OCI-LY7 (cell line): ENCODE data around the gene GLIS2. TPM values are rescaled to one million over a fixed set of nuclear protein-coding genes. Genes with fewer than 3 reads are reported as not detected.
"Not testable (repeated sequence)": the region's sequence is repeated elsewhere in the genome, so short reads cannot be mapped to it uniquely, and the experiment has no call there.

Experiments used
- BruUV-seq: library from RNA; stranded (reverse); fragments of 400-500 nt; replicated peaks from 2 replicates; lab custom pipeline; 2021; lab: Mats Ljungman, UMichigan
- CTCF ChIA-PET: fragments of 300-600 bp; sonication (Branson Sonifier 250); formaldehyde crosslinking; loops from one replicate; lab custom pipeline; 2022; ENCODE audit warnings: antibody characterized with exemption; ENCODE audit not compliant: unreplicated experiment; lab: Charles Lee
- POLR2A ChIA-PET: fragments of 300-600 bp; sonication (Branson Sonifier 250); formaldehyde crosslinking; loops from one replicate; lab custom pipeline; 2022; ENCODE audit warnings: antibody characterized with exemption; lab: Charles Lee
- DNase-seq: peaks from one replicate; pipeline ENCODE4 v3.0.0-alpha.2; 2015; ENCODE audit warnings: low spot score
- H2AFZ ChIP-seq: fragments of 200-600 bp; sonication (generic), shearing (Covaris generic); 2 replicates; pipeline ENCODE4 v1.6.1; 2014; ENCODE audit warnings: mild to moderate bottlenecking, antibody characterized with exemption, low read length, moderate library complexity
- H3K27ac ChIP-seq: fragments of 200-600 bp; sonication (generic); 2 replicates; pipeline ENCODE4 v1.5.1; 2014; ENCODE audit warnings: mixed run types, low read depth, mild to moderate bottlenecking, moderate library complexity, low read length, inconsistent platforms; ENCODE audit not compliant: poor library complexity, severe bottlenecking
- H3K36me3 ChIP-seq: fragments of 200-600 bp; sonication (generic); 2 replicates; pipeline ENCODE4 v1.6.1; 2014; ENCODE audit warnings: mild to moderate bottlenecking, antibody characterized with exemption, low read length, moderate library complexity, mixed read lengths; ENCODE audit not compliant: insufficient read depth
- H3K4me1 ChIP-seq: fragments of 200-600 bp; sonication (generic); 2 replicates; pipeline ENCODE4 v1.5.1; 2014; ENCODE audit warnings: mild to moderate bottlenecking, low read length; ENCODE audit not compliant: insufficient read depth, poor library complexity, severe bottlenecking
- H3K4me2 ChIP-seq: fragments of 200-600 bp; sonication (generic); 2 replicates; pipeline ENCODE4 v1.6.1; 2014; ENCODE audit warnings: mild to moderate bottlenecking, low read length
- H3K4me3 ChIP-seq: fragments of 200-600 bp; sonication (generic); 2 replicates; pipeline ENCODE4 v1.5.1; 2014; ENCODE audit warnings: mild to moderate bottlenecking, low read depth, low read length; ENCODE audit not compliant: poor library complexity, severe bottlenecking
- H3K79me2 ChIP-seq: fragments of 200-600 bp; sonication (generic); 2 replicates; pipeline ENCODE4 v1.6.1; 2016; ENCODE audit warnings: low read depth, mild to moderate bottlenecking, low read length, moderate library complexity, mixed read lengths; ENCODE audit not compliant: insufficient read depth
- H3K9me2 ChIP-seq: fragments of 200-600 bp; sonication (generic); 2 replicates; pipeline ENCODE4 v1.6.1; 2016; ENCODE audit warnings: mild to moderate bottlenecking, low read length, mixed read lengths; ENCODE audit not compliant: insufficient read depth
- H3K9me3 ChIP-seq: fragments of 200-600 bp; sonication (generic); 2 replicates; pipeline ENCODE4 v1.6.1; 2014; ENCODE audit warnings: mild to moderate bottlenecking, mixed run types, low read length, mixed read lengths
- H4K20me1 ChIP-seq: fragments of 200-600 bp; sonication (generic); 2 replicates; pipeline ENCODE4 v1.6.1; 2014; ENCODE audit warnings: mild to moderate bottlenecking, antibody characterized with exemption, low read length, moderate library complexity, mixed read lengths; ENCODE audit not compliant: insufficient read depth
- CTCF ChIP-seq: fragments of 200-600 bp; sonication (generic); conservative IDR thresholded peaks from 2 replicates; pipeline ENCODE4 v1.5.1; 2014; ENCODE audit warnings: mild to moderate bottlenecking, antibody characterized with exemption, low read length, moderate library complexity, mixed read lengths
- EZH2phosphoT487 ChIP-seq: fragments of 200-600 bp; sonication (generic); IDR thresholded peaks from 2 replicates; pipeline ENCODE4 v1.6.1; 2018; ENCODE audit warnings: low read depth, borderline replicate concordance, mild to moderate bottlenecking, mixed run types, antibody characterized with exemption, low read length, moderate library complexity, mixed read lengths
- intact Hi-C: fragments of 100-400 bp; cut with micrococcal nuclease; formaldehyde crosslinking; loops from one replicate; pipeline ENCODE4 v1.10.0; 2022; ENCODE audit not compliant: unreplicated experiment
- total RNA-seq, 2 experiments: library from RNA; depleted of rRNA in 1 of 2; stranded (reverse); fragments of >200 nt in 1 of 2; shearing (Covaris generic) in 1 of 2; gene quantifications; 2 replicates each; pipeline ENCODE4 v1.2.3, GENCODE V29; 2014 to 2022

Gene GLIS2
- total RNA-seq, 2 experiments from 2014 or later: 0.08 TPM; not detected in 1

- Histone ChIP-seq H3K79me2 (no peaks in the 10 kb centered on the region), H4K20me1 (no peaks in the 10 kb centered on the region), H3K9me3 (no peaks in the 10 kb centered on the region), H3K36me3 (no peaks in the 10 kb centered on the region), H3K9me2 (no peaks in the 10 kb centered on the region), H2AFZ (no peak overlapping the region), H3K4me1 (peaks cover 10% of the 10 kb centered on the region), H3K27ac (no peak overlapping the region), H3K4me2 (no peak overlapping the region), H3K4me3 (no peak overlapping the region)
- intact Hi-C loops: no loop called here
- no peak for DNase-seq
- POLR2A ChIA-PET: no interaction called here
- no peak for TF ChIP-seq EZH2phosphoT487
- no peak for TF ChIP-seq CTCF
- no TSS peak for BruUV-seq
- CTCF ChIA-PET: no interaction called here
Measured at GRCh38 chr16:4332083-4332482, 16.2 kb downstream of the GLIS2 start.

GRCh38 chr16:4332623-4333307 lies 16.9 kb downstream of the GLIS2 start:
- POLR2A ChIA-PET: no interaction called here
- Histone ChIP-seq H3K27ac (no peak overlapping the region), H3K4me3 (no peak overlapping the region), H3K9me3 (no peaks in the 10 kb centered on the region), H3K4me2 (no peak overlapping the region), H3K4me1 (peaks cover 8% of the 10 kb centered on the region), H3K36me3 (no peaks in the 10 kb centered on the region), H4K20me1 (no peaks in the 10 kb centered on the region), H2AFZ (no peak overlapping the region), H3K79me2 (no peaks in the 10 kb centered on the region), H3K9me2 (no peaks in the 10 kb centered on the region)
- CTCF ChIA-PET: no interaction called here
- TF ChIP-seq CTCF: no peak
- TF ChIP-seq EZH2phosphoT487: no peak
- intact Hi-C loops: no loop called here
- no peak for DNase-seq
- no TSS peak for BruUV-seq

GRCh38 chr16:4333308-4333638 lies 17.4 kb downstream of the GLIS2 start:
- H4K20me1 ChIP-seq: no peaks in the 10 kb centered on the region
- no peaks in the 10 kb centered on the region for H3K9me3 ChIP-seq
- no peak overlapping the region for H2AFZ ChIP-seq
- peaks cover 3% of the 10 kb centered on the region for H3K4me1 ChIP-seq
- H3K4me2 ChIP-seq: no peak overlapping the region
- peaks cover under 1% of the 10 kb centered on the region; the same call in 1 of the 2 replicates for H3K36me3 ChIP-seq
- ChIA-PET POLR2A (no interaction called here), CTCF (no interaction called here)
- no peak overlapping the region for H3K27ac ChIP-seq
- intact Hi-C loops: no loop called here
- DNase-seq: no peak
- BruUV-seq: no TSS peak
- H3K4me3 ChIP-seq: no peak overlapping the region
- no peaks in the 10 kb centered on the region for H3K9me2 ChIP-seq
- TF ChIP-seq EZH2phosphoT487 (no peak), CTCF (no peak)
- H3K79me2 ChIP-seq: no peaks in the 10 kb centered on the region

- H3K9me2 ChIP-seq, H2AFZ ChIP-seq, intact Hi-C loops, H3K36me3 ChIP-seq, H3K27ac ChIP-seq, BruUV-seq, H3K4me3 ChIP-seq, H3K79me2 ChIP-seq, H3K9me3 ChIP-seq, CTCF ChIA-PET, DNase-seq, H3K4me2 ChIP-seq, H4K20me1 ChIP-seq, H3K4me1 ChIP-seq: not testable (repeated sequence)
- POLR2A ChIA-PET: interaction anchor here (0.8 kb wide), 1 partner anchor 50 kb away, joined by 5 read pairs; no protein-coding TSS in a partner anchor
Measured at GRCh38 chr16:4333714-4334113, 17.8 kb downstream of the GLIS2 start.
